ENCODE measurements around the gene SLC30A5.

GRCh38 chr5:69156456-69156855 lies 62.6 kb downstream of the SLC30A5 start:
- TF ChIP-seq CTCF (IDR thresholded peaks at IDR 0.05), result no peak
- no peak for TF ChIP-seq POLR2AphosphoS5 (IDR thresholded peaks at IDR 0.05)
- TF ChIP-seq POLR2A (IDR thresholded peaks at IDR 0.05), result no peak
- TF ChIP-seq EP300 (IDR thresholded peaks at IDR 0.05), result no peak

Measured in sigmoid colon (tissue), 4 donors.